GM18519 (cell line): ENCODE data around the gene SCML1.
"Not testable (repeated sequence)": the region's sequence is repeated elsewhere in the genome, so short reads cannot be mapped to it uniquely, and the experiment has no call there.

Experiments
- ATAC-seq: cut with Tn5 transposase; IDR thresholded peaks from one replicate; pipeline ENCODE4 v1.9.1; 2021; ENCODE audit warnings: mild to moderate bottlenecking, moderate library complexity; ENCODE audit not compliant: unreplicated experiment, low FRiP score

The SCML1 gene

DNA sequence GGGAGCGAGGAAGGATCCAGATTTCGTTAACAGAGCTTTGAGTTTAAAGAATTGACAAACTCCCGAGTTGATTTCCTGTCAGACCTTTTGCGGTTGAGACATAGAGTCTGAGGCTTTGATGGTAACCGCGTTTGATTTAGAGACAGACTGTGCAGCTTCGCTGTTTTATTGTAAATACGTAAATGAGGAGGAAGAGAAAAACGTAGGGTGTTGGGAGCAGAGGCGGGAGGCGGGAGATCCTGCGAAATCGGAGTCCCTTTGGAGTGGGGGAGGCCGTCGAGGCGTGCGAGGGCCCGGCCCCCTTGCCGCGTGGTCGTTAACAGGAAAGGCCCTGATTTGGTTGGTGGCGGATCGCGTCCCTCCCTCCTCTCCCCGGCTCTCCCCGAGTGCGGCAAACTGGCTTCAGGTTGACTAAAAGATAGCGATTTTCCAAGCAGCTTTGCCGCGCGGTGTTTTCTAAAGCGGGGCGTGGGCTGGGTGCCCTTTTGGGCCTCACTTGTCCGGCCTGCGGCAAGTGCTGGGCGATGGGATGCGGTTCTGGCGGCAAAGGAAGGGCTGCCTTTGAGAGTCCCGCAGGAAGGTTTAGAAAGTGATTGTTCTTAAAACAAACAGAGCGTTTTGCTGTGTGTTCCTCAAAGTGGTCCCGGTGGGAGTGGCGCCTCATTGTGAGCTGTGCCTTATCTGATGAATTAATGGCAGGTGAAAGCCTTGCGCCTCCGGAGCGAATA is 857 bp downstream of the SCML1 start:
- no peak for ATAC-seq

DNA sequence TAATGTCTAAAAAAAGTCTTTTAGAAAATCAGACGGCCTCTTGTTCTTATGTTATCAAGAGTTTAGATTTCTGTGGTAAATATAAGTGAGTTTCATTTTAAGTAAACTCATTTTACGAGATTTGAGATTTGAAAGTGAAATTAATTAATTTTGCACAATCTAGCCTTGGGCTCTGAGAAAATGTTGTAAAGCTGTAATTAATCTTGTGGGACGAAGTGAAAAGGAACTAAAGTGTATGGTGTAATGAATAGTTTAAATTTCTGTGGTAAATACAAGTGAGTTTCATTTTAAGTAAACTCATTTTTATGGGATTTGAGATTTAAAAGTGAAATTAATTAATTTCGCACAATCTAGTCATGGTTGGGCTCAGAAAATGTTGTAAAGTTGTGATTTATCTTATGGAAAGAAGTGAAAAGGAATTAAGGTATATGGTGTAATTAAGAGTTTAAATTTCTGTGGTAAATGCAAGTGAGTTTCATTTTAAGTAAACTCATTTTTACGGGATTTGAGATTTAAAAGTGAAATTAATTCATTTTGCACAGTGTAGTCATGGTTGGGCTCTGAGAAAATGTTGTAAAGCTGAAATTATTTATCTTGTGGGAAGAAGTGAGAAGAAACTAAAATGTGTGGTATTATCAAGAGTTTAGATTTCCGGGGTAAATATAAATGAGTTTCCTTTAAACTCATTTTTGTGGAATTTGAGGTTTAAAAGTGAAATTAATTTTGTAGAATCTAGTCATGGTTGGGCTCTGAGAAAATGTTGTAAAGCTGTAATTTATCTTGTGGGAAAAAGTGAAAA is 1.6 kb downstream of the SCML1 start:
- ATAC-seq: no peak

DNA sequence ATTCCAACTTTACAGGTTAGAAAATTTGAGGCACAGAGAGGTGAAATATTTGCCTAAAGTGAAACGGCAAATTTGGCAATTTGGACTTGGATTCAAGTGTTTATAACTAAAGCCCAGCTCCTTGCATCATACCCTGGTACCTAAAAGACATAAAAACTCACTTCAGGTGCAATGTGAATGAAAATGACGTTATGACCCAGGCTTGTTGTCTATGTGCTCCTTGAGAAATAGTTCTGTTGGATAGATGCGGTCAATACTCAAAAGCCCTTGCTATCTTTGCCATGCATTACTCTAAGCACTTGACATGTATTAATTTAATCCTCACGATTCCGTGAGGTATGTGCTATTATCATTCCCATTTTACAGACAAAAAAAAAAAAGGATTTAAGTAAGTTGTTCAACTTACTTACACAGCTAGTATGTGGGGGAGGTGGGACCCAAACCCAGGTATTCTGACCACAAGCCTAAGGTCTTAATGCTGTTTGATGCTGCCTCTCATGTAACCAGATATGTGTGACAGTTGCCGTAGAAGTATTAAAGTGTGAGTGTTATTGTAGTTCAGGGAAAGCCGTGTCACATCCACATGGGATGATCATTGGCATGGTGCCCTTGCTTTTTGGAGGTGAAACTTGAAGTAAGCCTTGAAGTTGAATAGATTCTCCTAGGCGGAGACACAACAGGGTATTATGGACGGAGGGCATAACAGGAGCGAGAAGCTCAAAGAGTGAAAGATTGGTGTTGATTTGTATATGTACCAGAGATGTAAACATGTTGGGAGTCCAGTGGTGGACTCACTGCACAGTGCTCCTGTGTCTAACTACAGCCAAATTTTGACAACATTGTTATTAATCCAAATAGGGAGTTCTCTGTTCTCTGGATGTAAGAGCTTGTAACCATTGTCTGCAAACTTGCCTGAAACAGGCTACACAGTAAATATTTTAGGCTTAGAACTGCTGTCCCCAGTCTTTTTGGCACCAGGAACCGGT is 3.1 kb downstream of the SCML1 start:
- no peak for ATAC-seq

DNA sequence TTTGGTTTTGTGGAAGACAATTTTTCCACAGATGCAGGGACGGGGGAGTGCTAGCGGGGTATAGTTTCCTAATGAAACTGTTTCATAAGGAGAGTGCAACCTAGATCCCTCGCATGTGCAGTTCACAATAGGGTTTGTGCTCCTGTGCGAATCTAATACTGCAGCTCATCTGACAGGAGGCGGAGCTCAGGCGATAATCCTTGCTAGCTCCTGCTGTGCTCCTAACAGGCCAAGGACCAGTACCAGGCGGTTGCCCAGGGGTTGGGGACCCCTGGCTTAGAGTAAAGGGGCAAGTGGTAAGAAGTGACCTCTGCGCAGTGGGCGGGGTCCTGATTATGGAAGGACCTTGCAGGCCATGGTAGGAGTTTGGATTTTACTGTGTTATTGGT is 3.8 kb downstream of the SCML1 start:
- ATAC-seq: no peak

DNA sequence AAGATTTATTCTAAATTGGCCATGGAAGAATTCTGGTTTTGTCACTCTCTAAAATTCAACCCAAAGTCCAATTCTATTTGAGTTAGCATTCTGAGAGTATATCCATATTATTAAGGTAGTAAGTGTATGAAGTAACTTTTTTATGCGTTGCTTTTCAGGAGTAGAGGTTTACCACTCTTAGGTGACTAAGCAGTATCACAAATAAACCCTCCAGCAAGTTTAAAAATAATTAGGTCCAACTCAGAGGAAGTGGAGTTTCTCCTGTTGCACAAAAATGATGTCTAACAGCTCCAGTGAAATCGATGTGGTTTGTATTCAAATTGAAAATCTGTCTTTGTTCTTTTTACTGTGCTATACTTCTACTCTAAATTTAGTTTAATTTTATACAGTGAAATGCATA is 6.6 kb downstream of the SCML1 start:
- no peak for ATAC-seq

DNA sequence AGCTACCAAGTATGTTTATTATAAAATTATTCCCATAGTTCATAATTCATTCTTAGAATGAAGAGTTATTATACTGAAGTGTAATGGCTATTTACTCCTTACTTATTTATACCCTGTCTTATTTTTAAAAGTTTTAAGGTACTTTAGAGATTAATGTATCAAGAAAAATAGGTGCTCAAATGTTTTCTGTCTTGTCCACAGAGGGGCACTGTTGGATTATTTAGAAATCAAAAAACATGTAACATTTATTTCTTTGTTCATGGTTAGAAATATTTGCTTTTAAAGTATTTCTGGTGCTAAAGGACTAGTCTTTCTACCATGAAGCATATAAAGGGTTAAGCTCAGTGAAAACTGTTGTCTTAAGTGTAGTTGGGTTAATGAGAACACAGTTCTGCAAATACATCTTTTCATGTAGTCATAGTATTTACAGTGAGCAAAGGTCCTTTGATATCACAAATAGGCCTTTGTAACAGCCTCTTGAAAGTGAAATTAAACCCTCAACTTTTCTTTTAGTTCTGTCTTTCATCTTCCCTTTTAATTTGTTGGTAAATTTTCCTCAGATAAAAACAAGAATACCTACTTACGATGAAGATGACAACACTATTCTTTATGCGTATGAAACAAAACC is 7.7 kb downstream of the SCML1 start:
- ATAC-seq: no peak

DNA sequence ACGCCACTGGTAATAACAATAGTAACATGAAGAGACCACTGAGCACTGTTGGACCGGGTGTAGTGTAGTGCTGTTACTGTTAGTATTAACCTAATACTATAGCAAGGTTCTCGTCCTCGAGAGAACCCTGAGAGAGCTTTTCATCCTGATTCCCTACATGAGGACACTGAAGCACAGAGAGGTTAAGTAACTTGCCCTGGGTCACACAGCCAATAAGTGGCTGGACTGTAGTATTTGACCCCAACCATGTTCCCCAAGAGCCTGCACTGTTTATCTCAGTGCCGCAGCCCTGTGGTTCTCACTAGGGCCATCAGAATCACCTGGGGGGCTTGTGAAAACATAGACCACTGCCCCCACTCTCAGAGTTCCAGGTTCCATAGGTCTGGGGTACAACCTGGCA is 10.4 kb downstream of the SCML1 start:
- no peak for ATAC-seq

DNA sequence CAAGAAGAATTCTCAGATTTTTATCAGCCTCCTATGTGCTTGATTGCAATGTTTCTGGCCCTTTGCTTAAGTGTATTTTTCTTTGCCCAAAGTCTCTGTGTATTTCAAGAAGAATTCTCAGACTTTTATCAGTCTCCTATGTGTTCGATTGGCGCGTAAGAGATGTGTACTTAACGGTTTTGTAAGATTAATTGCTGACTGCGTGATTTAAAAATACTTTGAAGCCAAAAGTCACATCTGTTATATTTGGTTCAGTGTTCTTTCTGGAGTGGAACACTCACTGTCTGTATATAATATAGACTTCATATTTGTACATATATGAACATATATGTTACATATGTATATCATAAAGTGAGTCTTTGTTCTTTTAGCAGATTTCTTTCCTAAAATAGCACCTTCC is 11.4 kb downstream of the SCML1 start:
- no peak for ATAC-seq

DNA sequence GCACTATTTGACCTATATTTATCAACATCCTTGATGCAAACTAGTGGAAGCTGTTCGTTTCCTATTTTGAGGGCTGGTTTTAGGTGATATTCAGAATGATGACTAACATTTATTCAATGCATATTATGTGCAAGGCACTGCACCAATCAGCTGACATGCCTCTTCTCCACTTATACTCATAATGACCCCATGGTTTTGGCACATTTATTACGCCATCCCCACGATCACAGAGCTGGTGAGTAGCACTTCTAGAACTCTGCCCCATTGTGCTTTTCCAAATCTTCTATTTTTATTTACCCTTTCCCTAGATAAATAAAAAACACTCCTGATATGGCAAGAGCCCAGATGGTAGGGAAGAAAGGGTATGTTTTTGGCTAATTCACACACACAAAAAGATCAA is 13.1 kb downstream of the SCML1 start:
- ATAC-seq: no peak

DNA sequence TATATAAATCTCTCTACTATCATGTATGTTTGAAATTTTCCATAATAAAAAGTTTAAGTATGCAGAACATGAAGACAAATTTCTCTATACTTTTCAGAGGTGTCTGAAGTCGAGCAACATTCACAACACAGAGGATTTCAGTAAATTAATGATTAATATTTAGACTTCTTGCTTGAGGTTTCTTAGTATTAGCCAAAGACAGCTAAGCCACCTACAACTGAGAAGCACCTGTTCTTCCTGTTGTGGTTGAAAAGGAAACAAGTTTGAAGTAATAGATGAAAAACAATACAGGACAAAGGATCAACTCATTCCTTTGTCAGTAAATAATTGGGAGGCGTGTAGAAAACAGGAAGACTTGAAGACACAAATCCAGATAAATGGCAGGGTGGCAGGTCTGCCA is 21.1 kb downstream of the SCML1 start:
- ATAC-seq: no peak

DNA sequence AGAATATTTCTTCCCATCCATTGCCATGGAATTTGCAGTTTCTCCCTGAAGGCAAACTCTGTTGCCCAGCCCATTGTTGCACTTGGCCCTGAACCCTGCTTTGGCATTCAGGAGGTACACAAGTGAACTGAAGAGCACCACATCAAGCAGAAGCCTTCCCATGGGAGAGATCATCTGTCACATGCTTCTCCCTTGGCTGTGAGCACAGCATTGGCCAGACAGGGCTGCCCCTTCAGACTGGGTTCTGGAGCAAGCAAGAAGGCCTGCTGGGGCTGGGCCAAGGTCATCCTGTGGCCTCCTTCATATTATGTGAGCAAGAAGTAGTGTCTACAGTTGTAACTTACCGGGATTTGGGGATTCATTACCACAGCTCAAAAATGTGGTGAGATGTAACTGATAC is 22.7 kb downstream of the SCML1 start:
- no peak for ATAC-seq

DNA sequence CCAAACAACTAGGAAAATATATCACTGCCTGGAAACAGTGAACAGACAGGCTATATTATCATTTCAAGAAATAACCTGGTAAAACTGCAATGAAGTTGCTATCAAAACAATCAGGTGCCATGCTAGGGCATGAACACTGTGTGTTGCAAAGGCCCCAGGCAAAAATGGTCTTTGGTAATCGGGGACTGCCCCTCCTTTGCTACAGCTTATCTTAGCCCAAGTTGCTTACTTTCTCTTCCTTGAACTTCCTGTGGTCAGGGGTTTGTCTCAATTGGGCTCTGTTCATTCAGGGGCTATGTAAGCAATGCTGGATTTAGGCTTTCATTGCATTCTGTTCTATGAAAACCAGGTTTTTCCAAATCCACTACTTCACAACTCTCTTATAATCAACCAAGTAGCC is 30.4 kb downstream of the SCML1 start:
- ATAC-seq: no peak

DNA sequence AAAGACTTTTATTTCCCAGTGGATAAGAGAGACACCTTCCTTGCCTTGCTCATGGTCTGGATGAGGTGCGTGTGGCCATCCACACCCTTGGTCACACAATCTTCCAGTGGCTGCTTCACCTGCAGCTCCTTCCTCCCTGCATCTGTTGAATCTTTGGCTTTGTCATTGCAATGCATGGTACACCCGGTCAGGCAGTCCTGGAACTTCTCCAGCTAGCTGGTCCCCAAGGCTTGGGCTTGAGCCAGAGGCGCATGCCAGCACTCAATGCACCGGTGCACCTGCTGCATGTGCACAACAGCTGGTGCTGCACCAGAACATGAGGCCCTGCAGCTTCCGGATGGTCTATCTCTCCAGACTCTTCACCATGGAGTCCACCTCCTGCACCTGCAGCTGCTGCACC is 31.7 kb downstream of the SCML1 start:
- no peak for ATAC-seq

DNA sequence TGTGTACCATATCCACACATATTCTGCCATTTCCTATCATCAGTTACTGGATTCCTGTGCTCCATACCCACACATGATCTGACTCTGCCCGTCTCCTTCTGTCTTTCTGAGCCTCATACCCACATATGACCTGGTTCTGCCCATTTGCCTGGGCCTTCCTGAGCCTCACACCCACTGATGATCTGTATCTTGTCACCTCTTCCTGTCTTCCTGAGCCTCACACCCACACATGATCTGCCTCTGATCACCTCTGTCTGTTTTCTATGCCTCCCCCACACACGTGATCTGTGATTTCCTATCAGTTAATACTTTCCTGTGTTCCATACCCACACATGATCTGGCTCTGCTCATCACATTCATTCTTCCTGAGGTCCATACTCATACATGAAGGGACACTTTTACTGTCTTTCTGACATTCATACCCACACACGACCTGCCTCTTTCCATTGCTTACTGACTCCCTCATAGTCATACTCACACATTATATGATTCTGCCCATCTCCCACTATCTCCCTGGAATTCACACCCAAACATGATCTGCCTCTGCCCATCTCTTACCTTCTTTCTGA is 32.5 kb downstream of the SCML1 start:
- ATAC-seq: no peak

DNA sequence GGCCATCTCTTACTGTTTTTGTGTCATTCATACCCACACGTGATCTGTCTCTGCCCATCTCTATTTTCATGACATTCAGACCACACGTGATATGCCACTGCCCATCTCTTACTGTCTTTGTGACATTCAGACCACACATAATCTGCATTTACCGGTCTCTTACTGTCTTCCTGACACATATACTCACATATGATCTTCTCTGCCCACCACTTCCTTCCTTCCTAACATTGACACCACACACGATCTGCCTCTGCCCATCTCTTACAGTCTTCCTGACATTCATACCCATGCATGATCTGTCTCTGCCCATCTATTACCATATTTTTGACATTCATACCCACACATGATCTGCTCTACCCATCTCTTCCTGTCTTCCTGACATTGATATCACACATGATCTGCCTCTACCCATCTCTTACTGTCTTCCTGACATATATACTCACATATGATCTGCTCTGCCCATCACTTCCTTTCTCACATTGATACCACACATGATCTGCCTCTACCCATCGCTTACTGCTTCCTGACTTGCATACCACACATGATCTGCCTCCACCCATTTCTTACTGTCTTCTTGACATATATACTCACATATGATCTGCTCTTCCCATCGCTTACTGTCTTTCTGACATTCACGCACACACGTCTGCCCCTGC is 36.1 kb downstream of the SCML1 start:
- ATAC-seq: no peak

DNA sequence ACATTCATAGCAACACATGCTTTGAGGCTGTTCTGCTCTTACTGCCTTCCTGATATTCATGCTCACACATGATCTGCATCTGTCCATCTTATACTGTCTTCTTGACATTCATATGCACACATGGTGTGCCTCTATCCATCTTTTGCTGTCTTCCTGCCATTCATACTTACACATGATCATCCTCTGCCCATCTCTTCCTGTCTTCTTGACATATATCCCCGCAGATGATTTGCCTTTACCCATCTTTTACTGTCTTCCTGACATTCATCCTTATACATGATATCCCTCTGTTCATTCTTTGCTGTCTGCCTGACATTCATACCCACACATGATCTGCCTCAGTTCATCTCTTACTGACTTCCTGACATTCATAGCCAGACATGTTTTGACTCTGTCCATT is 36.8 kb downstream of the SCML1 start:
- no peak for ATAC-seq

DNA sequence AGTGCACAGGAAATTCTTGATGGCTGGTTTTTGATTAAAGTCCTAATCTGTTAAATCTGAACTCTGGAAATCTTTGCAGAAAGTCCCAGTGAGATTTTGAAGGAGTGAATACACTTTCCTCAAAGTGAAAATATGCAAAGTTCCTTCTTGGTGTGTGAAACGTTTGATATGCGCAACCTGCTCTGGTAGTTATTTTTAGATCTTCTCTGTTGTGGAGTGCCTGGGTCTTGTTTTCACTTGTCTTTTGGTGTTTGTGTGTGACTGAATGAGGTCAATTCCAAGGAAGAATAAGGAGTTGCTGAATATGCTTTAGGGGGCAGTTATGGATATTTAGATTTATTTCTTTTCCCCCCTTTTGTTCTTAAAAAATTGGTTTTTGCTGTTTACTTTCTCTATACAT is 41.7 kb downstream of the SCML1 start:
- ATAC-seq: no peak

DNA sequence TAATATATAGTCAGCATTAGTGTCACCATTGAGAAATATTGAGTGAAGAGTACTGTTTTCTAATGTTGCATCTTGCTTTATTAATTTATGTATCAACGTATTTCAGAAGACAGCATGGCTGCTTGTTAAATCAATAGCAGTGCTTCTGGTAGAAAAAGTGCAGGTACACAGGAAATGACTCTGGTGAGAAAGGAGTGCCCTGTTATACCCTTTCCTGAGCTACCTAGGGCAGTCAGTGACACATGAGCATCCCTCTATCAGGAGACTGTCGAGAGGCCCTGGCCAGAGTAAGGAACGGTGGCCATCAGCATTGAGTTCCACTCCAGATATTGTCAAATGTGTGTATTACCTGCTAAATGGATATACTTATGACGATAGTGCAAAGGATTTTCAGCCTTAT is 42.1 kb downstream of the SCML1 start:
- ATAC-seq: no peak

DNA sequence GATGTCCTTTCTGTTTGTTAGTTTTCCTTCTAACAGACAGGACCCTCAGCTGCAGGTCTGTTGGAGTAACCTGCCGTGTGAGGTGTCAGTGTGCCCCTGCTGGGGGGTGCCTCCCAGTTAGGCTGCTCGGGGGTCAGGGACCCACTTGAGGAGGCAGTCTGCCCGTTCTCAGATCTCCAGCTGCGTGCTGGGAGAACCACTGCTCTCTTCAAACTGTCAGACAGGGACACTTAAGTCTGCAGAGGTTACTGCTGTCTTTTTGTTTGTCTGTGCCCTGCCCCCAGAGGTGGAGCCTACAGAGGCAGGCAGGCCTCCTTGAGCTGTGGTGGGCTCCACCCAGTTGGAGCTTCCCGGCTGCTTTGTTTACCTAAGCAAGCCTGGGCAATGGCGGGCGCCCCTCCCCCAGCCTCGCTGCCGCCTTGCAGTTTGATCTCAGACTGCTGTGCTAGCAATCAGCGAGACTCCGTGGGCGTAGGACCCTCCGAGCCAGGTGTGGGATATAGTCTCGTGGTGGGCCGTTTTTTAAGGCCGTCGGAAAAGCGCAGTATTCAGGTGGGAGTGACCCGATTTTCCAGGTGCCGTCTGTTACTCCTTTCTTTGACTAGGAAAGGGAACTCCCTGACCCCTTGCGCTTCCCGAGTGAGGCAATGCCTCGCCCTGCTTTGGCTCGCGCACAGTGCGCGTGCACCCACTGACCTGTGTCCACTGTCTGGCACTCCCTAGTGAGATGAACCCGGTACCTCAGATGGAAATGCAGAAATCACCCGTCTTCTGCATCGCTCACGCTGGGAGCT is 49.5 kb downstream of the SCML1 start:
- not testable (repeated sequence) for ATAC-seq
